GM12892 (cell line): ENCODE data around the gene VSIG2. TPM values are rescaled to one million over a fixed set of nuclear protein-coding genes. Genes with fewer than 3 reads are reported as not detected.

ENCODE experiments used
- DNase-seq: peaks from one replicate; pipeline ENCODE4 v3.0.0; 2011; ENCODE audit not compliant: insufficient read length
- FAIRE-seq: peaks from 2 replicates; lab custom pipeline; 2011; peaks lifted over from hg19 to GRCh38; lab: Jason Lieb, UNC
- POLR2A ChIP-seq: IDR thresholded peaks from 2 replicates; pipeline ENCODE4 v1.6.1; 2011; ENCODE audit warnings: low read depth, low read length, control low read depth
- POLR2AphosphoS5 ChIP-seq: IDR thresholded peaks from 2 replicates; pipeline ENCODE4 v1.6.1; 2011; ENCODE audit warnings: low read depth, low read length, control low read depth
- TAF1 ChIP-seq: IDR thresholded peaks from 2 replicates; pipeline ENCODE4 v1.6.1; 2011; ENCODE audit warnings: low read depth, mild to moderate bottlenecking, control low read depth, low read length, borderline replicate concordance
- polyA plus RNA-seq: library from polyadenylated mRNA; unstranded; fragments of >200 nt; gene quantifications from one replicate; pipeline ENCODE4 v1.2.1, GENCODE V29; 2012; ENCODE audit warnings: missing spikeins, inconsistent platforms; ENCODE audit not compliant: missing spikeins

The VSIG2 gene, protein sequence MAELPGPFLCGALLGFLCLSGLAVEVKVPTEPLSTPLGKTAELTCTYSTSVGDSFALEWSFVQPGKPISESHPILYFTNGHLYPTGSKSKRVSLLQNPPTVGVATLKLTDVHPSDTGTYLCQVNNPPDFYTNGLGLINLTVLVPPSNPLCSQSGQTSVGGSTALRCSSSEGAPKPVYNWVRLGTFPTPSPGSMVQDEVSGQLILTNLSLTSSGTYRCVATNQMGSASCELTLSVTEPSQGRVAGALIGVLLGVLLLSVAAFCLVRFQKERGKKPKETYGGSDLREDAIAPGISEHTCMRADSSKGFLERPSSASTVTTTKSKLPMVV
- polyA plus RNA-seq, result not detected

DNA sequence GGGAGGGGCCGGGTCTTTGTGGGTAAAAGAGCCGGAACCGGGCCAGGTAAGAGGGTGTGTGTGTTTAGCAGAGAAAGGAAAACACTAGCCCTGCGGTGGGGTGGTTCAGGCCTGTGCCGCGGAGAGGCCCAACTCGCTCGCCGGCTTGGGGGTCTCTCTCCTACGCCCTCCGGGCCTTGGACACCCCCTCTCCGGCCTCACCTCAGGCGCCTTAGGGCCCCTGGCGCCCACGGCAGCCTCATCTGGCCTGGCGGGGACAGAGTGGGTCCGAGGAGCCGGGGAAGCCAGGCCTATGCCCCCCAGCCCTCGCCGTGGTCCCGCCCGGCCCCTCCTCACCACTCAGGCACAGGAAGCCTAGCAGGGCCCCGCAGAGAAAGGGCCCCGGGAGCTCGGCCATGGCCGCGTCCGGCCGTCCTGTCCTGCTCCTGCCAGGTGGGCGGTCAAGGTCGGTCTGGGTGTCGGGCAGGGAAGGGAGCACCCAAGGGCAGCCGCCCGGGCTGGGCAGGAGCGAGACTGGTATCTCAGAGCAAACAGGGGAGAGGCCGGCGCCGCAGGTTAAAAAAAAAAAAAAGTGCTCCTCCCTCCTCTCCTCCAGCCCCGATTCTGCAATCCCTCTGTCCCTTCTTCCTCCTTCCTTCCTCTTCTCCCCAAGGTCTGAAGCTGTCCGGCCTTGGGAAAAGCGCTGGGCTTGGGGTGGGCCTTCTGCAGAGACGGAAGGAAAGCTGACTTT lies at the start of gene VSIG2:
Gene VSIG2, minus strand, starts transcription at position 515 of the 730 bp plus-strand sequence. Its CDS starts 118 bp downstream, at position 397.
- TF ChIP-seq POLR2A (no peak), TAF1 (no peak), POLR2AphosphoS5 (no peak)
- no peak for FAIRE-seq
- no peak for DNase-seq

DNA sequence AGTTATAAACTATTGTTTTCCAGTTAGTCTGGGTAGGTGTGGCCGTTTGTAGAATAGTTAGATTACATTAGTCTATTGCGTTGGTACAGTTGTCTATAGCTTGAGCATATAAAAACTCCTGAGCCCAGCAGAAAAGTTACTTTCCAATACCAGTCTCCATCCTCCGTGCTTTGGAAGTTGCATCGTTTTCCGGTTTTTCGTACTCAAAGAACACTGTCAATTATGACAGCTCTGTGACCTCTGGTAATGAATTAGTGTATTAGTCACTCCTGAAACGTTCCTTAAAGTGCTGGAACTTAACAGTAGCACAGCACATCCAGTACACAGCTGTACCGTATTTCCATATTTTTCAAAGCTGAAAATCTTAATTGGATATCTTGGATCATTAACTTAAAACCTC lies 49.0 kb upstream of the VSIG2 start:
- FAIRE-seq (no peak), DNase-seq (no peak)
- TF ChIP-seq POLR2AphosphoS5 (no peak), TAF1 (no peak), POLR2A (no peak)

DNA sequence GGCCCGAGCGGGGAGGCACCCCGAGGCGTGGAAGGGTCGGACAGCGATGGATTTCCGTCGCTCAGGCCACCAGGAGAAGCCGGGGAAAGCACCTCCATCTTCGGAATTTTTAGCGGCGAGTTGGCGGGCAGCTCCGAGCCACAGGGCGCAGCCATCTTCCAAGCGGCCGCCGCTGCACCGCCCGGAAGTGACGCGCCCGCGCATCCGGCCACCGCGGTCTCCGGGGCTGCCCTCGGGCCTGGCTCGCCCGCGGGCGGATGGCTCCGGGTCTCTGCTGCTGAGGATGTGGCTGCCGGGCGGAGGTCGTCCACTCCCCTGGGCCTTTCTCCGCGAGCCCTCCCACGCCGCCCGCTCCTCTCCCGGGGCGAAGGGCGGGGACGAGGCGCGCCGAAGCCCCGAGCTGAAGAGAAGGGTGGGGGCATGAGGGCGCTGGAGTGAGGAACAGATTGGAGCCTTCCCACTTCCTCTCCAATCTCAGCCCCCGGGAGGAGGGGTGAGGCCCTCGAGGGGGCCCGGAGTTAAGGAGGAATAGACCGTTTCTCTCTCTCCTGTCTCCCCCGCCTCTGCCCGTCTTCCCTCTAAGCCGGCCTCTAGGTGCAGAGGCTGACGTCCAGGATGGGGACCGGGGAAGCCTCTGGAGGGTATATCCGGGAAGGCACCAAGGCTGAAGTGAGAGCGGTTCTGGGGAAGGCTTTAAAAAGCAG lies 48.3 kb upstream of the VSIG2 start, which contains the start of gene MSANTD2:
Gene MSANTD2, minus strand, starts transcription at position 181 of the 704 bp plus-strand sequence. Its CDS starts 26 bp downstream, at position 155.
- FAIRE-seq (peak; percentile 99), DNase-seq (peak; percentile 61)
- TF ChIP-seq TAF1, result peak; percentile 84
- TF ChIP-seq POLR2A, result peak; percentile 98
- peak; percentile 86 for TF ChIP-seq POLR2AphosphoS5

DNA sequence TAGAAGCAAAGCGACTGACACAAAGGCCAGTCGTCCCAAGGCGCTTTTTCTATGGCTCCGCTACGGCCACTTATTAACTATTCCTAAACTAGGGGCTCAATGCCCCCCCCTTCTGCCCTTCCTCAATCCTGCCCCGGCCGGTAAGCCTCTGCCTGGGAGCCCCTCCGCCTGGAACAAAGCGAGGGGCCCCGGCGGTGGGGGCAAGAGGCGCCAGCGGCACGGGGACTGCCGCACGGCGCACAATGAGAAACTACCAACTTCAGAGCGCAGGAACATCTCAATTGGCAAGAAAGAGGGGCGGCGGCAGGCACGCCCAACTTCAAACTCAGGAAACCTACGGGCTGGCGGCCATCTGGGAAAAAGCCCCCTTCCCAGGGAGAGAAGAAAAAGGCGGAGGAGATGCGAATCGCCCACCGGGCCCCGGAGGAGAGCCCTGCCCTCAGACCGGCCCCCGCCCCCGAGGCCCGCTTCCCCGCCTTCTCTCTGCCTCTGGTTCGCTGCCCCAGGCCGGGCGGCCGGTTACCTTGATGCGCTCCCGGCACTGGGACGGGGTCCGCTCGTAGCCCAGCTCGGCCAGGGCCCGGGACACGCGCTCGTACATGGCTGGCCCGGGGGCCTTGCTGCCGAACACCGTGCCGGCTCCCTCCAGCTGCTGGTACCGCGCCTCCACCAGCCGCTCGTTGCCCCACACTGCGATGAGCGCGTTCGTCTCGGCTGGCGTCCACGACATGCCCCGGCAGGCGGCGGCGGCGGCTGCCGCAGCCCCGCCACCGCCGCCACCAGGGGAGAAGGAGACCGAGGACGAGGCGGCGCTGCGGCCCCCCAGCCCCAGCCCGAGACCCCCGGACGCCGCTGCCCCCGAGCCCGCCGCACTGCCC lies 47.5 kb upstream of the VSIG2 start:
- no peak for FAIRE-seq
- TF ChIP-seq POLR2AphosphoS5 (no peak), TAF1 (no peak), POLR2A (no peak; the same call in 1 of the 2 replicates)
- DNase-seq, result peak; percentile 38

DNA sequence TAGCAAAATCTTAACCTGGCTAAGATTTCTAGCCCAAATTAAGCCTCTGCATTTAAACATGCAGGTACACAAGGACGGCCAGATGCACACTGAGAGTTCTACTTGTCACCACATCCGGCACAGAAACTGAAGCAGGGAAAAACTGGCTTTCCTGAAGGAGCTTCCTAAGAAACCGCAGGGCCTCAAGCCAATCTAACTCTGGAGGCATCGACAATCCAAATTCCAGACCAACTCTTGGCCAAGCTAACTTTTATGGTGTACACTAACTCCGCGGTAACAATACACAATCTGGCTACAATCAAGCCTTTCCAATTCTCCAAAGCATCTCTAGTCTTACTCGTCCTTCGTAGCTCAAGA lies 46.9 kb upstream of the VSIG2 start:
- no peak for DNase-seq
- no peak for FAIRE-seq

DNA sequence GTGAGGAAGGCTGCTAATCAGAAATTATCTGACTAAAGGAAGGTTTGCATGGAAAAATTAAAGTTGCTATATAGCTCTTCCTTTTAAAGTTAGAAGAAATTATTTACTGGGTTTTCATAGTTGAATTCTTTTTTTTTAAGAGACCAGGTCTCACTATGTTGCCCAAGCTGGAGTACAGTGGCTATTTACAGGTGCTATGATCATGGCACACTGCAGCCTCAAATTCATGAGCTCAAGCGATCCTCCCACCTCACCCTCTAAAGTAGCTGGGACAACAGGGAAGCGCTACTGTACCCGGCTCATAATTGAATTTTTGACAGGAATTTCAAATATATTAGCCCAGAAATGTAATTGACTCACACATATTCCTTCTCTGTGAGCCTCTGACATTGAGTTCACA lies 44.3 kb upstream of the VSIG2 start:
- FAIRE-seq (no peak), DNase-seq (no peak)
- TF ChIP-seq TAF1, result no peak
- no peak for TF ChIP-seq POLR2A
- TF ChIP-seq POLR2AphosphoS5, result no peak

More for the DNA sequence above, 46.9 kb upstream of the VSIG2 start:
- TF ChIP-seq POLR2AphosphoS5 (no peak), TAF1 (no peak), POLR2A (no peak)

DNA sequence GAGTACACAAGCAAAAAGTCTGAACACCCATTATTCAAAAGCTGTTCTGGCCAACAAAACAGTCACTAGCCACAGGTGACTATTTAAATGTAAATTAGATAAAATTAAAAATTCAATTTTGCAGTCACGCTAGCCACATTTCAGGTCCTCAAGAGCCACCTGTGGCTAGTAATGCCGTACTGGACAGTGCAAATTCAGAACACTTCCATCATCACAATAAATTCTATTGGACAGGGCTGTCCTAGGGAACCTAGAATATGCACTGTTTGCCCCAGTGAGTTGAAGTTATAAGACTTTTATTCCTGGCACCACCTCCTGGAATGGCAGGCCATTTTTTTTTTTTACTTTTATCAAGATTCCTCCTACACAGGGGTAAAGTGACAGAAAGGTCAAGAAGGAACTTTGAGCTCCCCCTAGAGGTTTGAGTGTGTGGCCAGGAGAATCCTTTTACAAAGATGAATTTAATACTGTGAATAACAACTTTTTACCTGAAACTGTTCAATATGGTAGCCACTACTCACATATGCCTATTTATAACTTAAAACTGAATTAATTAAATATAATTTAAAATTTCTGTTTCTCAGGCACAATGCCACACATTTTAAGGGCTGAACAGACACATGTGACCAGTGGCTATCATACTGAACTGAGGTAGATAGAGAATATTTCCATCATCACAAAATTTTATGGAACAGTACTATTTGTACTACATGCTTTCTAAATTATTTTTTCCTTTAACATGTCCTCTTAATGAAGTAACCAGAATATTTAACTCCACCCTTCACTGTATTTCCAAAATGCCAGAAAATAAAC lies 41.6 kb upstream of the VSIG2 start:
- FAIRE-seq (peak; percentile 88), DNase-seq (peak; percentile 5)

DNA sequence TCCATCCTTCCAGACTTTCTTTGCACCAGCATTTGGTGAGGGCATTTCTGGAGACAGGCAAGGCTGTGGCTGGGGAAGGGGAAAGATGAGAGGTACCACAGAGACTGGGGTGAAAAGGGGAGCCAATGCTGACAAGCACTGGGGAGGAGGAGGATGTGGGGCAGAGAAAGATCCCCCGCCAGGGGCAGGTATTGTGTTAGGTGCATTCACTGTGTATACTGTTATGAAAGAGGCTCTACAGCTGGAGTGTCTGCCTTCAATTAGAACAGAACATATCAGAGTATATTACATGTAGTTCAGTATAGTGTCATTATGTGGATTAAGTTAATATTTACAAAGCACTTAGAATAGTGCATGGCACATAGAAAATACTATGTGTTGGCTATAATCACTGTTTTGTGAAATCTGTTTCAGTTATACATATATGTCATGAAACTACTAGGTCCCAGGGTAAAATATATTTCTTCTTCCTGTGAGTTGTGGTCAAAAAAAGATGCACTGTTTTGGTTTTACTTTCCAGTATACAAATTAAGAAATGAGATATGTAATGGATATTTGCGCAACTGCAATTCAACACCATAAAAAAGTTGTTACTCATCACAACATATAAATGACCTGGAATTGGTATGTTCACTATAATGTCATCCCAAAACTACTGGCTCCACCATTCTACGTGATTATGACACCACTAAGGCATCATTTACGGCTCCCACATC lies 39.7 kb upstream of the VSIG2 start:
- no peak for TF ChIP-seq TAF1
- no peak for TF ChIP-seq POLR2AphosphoS5
- TF ChIP-seq POLR2A, result no peak
- DNase-seq (no peak), FAIRE-seq (peak; percentile 54)

More for the DNA sequence above, 41.6 kb upstream of the VSIG2 start:
- TF ChIP-seq POLR2A (no peak), TAF1 (no peak), POLR2AphosphoS5 (no peak)

DNA sequence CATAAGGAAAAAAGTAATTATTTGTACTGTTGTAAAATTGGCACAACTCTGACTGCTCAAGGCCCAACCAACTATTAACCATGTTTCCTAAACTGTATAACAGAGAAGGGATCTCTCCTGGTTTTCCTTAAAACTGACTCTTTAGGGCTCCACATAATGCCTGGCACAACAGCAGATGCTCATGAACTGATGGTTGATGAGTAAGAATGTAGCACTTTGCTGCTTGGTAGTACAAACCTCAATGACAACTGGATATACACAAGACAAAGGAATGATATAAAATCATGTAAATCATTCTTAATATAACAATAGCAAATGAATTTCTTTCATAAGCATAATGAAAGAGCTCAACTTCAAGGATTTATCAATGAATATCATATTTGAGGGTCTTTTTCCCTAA lies 36.5 kb upstream of the VSIG2 start:
- no peak for TF ChIP-seq POLR2AphosphoS5
- no peak for TF ChIP-seq TAF1
- TF ChIP-seq POLR2A, result no peak
- no peak for DNase-seq
- peak; percentile 5 for FAIRE-seq
